GM21423 (cell line): ENCODE data around the gene PLSCR5.

Experiments
- ATAC-seq: cut with Tn5 transposase; IDR thresholded peaks from one replicate; pipeline ENCODE4 v1.9.1; 2021; ENCODE audit warnings: mild to moderate bottlenecking, moderate library complexity; ENCODE audit not compliant: unreplicated experiment

Gene PLSCR5, protein sequence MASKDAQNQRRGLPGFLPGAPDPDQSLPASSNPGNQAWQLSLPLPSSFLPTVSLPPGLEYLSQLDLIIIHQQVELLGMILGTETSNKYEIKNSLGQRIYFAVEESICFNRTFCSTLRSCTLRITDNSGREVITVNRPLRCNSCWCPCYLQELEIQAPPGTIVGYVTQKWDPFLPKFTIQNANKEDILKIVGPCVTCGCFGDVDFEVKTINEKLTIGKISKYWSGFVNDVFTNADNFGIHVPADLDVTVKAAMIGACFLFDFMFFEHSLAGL

GRCh38 chr3:146605106-146605505 lies at the start of gene PLSCR5:
PLSCR5 (minus strand) TSS chr3:146605346; CDS start chr3:146605212, 134 bp downstream.
- ATAC-seq = no peak

- no peak for ATAC-seq
Measured at GRCh38 chr3:146653978-146654377, 48.8 kb upstream of the PLSCR5 start.

DNA sequence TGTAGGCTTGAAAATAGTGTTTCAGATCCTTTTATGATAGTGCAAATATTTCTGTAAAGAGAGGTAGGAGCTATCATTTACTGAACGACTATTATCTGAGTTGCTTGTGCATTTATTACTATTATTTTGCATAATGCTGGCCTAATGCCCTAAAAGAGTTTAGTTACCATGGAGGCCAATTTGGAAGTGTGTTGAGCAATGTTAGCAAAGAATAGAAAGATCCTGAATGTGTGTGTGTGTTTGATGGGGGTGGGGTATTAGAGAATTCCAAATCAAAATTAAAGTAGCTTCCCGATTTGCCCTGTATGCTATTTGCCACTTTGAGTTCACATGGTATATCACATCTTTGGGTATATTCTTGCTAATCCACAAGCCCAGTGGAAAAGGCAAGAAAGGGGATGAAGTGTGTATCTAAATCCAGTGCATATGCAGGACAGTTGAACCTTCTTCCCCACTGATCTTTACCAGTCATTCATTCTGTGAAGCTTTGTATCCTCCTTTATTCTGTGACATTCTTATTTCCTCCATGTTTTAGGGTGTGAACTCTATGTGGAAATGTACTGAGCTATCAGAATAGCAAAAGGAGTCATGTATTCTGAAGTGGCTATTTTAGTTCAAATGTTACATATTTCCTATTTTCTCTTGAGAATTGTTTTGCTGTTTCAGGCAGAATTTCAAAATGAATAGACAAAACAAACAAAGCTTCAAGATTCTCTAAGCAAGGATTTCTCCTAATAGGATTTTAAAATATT lies 45.7 kb upstream of the PLSCR5 start:
- no peak for ATAC-seq

- no peak for ATAC-seq
Measured at GRCh38 chr3:146646261-146646660, 41.1 kb upstream of the PLSCR5 start.

DNA sequence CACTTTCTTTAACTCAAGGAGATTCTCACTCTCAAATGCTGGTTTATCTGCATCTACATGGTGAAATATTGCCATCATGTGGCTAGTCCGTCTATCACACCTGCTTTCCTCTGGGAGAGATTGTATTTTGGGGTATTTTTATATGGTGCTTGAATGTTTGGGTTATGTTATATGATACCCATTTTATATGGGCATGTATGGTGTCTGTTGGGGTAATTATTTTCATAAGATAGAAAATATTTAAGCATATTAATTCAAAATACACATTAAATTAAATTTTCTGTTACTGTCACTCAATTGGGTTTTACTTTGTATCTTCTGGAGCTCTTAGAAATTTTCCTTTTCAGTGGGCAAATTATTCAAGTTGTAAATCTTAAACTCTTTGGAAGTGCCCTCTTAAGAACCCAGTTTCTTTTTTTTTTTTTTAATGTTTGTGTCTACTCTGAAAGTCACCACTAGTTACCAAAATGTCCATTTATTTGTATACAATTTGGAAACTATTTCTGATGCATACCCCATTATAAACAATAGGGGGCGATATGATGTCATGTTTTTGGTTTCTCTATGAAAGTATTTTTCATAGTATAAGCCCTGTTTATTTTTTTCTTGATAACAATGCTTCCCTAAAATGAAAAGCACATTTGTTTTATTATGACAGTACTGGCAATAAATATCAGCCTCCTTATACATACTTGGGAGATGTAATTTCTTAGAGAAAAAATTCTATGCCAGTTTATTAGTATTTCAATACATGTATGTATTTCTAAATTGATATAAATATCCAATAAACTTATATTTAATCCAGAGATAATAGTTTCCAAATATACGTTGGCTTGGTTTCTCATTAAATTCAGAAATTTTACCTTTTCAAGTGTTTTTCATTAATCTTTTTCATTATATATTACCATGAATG lies 36.1 kb upstream of the PLSCR5 start:
- ATAC-seq = peak; percentile 78

DNA sequence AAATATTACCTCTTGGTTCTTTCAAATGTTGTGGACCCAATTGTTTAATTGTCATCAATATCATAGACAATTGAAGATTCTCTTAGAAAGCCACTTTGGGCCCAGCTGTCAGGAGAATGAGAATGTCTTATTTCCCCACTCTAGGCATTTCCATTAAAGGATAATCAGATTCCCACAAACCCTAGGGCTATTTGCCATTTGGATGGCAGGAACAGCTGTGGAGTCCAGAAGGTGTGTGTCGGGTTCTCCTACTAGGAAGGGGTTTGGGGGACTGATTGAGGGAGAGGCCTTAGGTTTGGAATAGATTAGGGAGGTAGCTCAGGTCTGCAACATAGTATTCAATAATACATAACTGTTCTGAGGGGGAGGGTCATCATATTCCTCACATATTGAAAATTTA lies 35.2 kb upstream of the PLSCR5 start:
- no peak for ATAC-seq

GRCh38 chr3:146638718-146639117 lies 33.6 kb upstream of the PLSCR5 start:
- no peak for ATAC-seq

GRCh38 chr3:146637871-146638270 lies 32.7 kb upstream of the PLSCR5 start:
- ATAC-seq = no peak

GRCh38 chr3:146636881-146637280 lies 31.7 kb upstream of the PLSCR5 start:
- no peak for ATAC-seq

DNA sequence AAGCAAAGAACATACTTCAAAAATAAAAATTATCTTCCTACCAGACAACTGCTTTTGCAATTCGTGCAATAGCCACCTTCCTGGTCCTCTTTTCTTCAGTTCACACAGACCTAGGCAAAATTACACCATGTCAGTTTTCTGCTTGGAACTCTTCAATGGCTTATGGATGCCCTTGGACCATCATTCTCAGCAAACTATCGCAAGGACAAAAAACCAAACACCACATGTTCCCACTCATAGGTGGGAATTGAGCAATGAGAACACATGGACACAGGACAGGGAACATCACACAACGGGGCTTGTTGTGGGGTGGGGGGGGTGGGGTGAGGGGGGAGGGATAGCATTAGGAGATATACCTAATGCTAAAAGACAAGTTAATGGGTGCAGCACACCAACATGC lies 29.2 kb upstream of the PLSCR5 start:
- ATAC-seq = no peak

GRCh38 chr3:146628671-146629070 lies 23.5 kb upstream of the PLSCR5 start:
- ATAC-seq = no peak

DNA sequence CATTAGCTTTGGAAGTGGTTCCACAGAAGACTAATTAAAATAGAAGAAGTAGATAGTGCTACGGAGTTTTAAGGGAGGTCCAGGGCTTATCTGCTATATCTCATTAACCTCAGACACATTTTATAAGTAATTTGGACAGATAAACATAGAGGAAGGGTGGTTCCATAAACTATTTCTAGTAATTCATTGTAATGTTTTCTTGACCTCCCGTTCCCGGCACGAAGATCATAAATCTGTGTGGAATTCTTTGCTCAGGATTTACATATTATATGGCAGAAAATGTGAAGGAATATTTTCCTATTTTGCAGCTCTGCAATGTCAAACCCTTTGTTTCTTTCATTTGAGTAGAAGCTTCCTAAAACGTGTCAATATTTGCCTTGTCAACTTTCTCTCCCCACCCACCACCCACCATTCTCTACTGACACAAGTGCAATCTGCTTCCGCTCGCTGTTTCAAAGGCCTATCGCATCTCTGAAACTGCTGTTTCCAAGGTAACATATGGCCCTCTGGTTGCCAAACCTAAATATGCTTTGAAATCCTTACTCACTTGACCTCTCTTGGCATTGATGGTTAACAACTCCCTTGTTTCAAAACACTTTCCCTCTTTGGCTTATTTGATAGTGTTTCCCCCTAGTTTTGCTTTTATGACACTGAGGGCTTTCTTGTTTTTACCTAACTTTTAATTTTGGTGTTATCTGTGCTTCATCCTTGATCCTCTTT lies 21.4 kb upstream of the PLSCR5 start:
- ATAC-seq = no peak

GRCh38 chr3:146625186-146625775 lies 20.1 kb upstream of the PLSCR5 start:
- peak; percentile 86 for ATAC-seq

GRCh38 chr3:146621723-146622122 lies 16.6 kb upstream of the PLSCR5 start:
- no peak for ATAC-seq

- no peak for ATAC-seq
Measured at GRCh38 chr3:146612015-146612414, 6.9 kb upstream of the PLSCR5 start.

- no peak for ATAC-seq
Measured at GRCh38 chr3:146611096-146611495, 6.0 kb upstream of the PLSCR5 start.

DNA sequence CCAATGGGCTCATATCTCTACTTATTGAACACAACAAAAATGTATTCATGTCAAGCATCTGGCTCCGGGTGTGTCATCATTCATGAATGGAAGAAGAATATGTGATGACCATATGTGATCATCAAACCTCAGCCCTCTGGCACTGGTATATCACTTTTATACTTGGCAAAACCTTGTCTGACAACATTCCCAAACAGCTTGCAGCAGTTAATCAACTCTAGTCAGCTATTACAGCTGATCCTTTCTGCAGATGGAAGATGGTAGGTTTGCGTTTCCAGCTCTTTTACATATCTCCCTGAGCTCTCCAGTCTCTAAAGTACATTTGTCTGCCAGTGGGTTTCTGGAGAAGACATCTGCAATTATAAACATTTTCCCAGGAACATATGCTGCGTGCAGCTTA lies 6.6 kb downstream of the PLSCR5 start:
- ATAC-seq = no peak

GRCh38 chr3:146594843-146595482 lies 10.2 kb downstream of the PLSCR5 start:
- no peak for ATAC-seq

DNA sequence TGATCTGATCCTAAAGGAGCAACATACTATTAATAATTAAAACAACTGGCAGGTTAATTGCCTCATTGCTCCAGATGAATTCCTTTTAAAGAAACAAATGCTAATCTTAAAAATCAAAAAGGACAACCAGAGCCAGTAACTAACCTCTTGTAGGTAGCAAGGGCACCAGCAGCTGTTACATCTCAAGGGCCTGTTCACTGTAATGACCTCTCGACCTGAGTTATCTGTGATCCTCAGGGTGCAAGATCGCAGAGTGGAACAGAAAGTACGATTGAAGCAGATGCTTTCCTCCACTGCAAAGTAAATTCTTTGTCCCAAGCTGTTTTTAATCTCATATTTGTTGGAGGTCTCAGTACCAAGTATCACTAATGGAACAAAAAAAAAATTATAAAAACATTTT lies 11.4 kb downstream of the PLSCR5 start:
- ATAC-seq = no peak

DNA sequence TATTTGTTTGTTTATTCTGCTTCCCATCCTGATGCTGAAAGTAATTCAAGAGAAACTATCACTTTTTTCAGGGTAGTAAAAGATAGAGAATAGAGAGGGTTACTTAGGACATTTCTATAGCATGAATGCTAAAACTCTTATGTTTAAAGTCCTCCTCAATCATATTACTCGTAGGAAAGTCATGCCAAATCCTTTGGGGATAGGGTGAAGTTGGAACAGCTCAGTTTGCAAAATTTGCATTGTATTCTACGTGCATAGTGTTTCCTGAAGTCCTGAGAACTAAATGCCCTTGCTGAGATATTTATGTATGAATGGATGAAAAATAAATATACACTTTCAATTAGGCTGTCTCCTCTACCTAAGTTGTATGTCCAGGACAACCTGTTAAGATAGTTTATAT lies 14.6 kb downstream of the PLSCR5 start:
- no peak for ATAC-seq
